SU-DHL-6 (cell line): ENCODE data around the gene HMGA1.

Source experiments
- EZH2phosphoT487 ChIP-seq: fragments of 200-600 bp; sonication (generic), shearing (Covaris generic); conservative IDR thresholded peaks from 2 replicates; pipeline ENCODE4 v1.6.1; 2018; ENCODE audit warnings: mild to moderate bottlenecking, antibody characterized with exemption, low read length, moderate library complexity, mixed read lengths
- TF ChIP-seq, protein P1 (sequence below): fragments of 200-600 bp; sonication (generic); IDR thresholded peaks from one replicate; pipeline ENCODE4 v1.5.1; 2017; ENCODE audit warnings: antibody characterized with exemption, mild to moderate bottlenecking, low read length, moderate library complexity; ENCODE audit not compliant: insufficient read depth, poor library complexity, severe bottlenecking

DNA sequence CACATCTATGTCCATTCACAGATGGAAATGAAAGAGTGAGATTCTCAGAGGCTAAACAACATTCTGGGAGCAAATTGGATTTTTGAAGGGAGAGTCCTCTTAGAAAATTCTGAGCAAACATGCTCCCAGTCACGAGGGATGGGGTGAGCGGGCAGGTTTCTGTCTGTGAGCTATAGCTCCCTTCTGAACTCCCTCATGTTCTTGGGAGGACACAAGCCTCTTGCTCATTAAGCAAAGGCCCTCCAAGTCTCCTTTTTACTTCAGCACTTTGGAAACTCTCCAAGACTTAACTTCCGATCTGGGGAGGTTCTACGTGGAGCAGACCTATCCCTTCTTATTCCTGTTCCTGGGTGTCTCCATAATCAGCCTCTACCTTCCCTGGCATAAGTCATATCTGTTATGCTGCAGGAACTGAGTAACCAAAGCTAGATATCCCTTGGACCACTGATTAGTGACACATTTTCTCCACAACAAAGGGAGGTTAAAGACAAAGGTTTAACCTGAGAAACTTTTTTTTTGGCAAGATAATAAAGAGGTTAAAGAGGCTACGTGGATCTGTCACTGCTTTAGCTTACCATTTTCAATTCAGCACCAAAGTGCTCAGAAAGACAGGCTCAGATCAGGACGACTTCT lies 45.1 kb downstream of the HMGA1 start:
- TF ChIP-seq, protein P1, sequence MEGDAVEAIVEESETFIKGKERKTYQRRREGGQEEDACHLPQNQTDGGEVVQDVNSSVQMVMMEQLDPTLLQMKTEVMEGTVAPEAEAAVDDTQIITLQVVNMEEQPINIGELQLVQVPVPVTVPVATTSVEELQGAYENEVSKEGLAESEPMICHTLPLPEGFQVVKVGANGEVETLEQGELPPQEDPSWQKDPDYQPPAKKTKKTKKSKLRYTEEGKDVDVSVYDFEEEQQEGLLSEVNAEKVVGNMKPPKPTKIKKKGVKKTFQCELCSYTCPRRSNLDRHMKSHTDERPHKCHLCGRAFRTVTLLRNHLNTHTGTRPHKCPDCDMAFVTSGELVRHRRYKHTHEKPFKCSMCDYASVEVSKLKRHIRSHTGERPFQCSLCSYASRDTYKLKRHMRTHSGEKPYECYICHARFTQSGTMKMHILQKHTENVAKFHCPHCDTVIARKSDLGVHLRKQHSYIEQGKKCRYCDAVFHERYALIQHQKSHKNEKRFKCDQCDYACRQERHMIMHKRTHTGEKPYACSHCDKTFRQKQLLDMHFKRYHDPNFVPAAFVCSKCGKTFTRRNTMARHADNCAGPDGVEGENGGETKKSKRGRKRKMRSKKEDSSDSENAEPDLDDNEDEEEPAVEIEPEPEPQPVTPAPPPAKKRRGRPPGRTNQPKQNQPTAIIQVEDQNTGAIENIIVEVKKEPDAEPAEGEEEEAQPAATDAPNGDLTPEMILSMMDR = no peak
- TF ChIP-seq EZH2phosphoT487 = no peak
